PFSK-1 (cell line): ENCODE results near the gene IL1R1.

Experiments used
- FOXP2 ChIP-seq: optimal IDR thresholded peaks from 2 replicates; pipeline ENCODE3; 2011; ENCODE audit warnings: borderline replicate concordance, control low read depth, inconsistent platforms; ENCODE audit not compliant: insufficient read depth; ENCODE audit errors: extremely low read length, extremely low read depth
- POLR2AphosphoS5 ChIP-seq: IDR thresholded peaks from 2 replicates; pipeline ENCODE4 v1.6.1; 2012; ENCODE audit warnings: low read depth, mild to moderate bottlenecking, control low read depth, low read length, moderate library complexity
- REST ChIP-seq, 2 experiments: IDR thresholded peaks; 2 replicates each; pipeline versions ENCODE4 v1.6.1 to v1.8.0; 2011 to 2012; ENCODE audit warnings: low read depth in 2 of 2, low read length in 2 of 2, control low read depth in 1 of 2, inconsistent platforms in 1 of 2, mild to moderate bottlenecking in 1 of 2, moderate library complexity in 1 of 2; ENCODE audit not compliant: insufficient read depth in 1 of 2
- SIN3A ChIP-seq: IDR thresholded peaks from 2 replicates; pipeline ENCODE4 v1.6.1; 2012; ENCODE audit warnings: mild to moderate bottlenecking, low read length, moderate library complexity, borderline replicate concordance; ENCODE audit not compliant: insufficient read depth
- TAF1 ChIP-seq: IDR thresholded peaks from 2 replicates; pipeline ENCODE4 v1.6.1; 2012; ENCODE audit warnings: low read length, control low read depth, borderline replicate concordance; ENCODE audit not compliant: insufficient read depth

Gene IL1R1

DNA sequence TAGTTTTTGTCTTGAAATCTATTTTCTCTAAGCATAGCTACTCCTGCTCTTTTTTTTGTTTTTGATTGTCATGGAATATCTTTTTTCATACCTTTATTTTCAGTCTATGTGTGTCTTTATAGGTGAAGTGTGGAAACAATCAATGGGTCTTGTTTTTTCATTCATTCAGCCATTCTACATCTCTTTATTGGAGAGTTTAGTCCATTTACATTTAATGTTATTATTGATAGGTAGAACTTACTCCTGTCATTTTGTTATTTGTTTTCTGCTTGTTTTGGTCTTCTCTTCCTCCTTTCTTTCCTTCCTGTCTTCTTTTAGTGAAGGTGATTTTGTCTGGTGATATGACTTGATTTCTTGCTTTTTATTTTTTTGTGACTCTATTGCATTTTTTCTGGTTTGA is 62.1 kb downstream of the IL1R1 start:
- no peak for TF ChIP-seq SIN3A
- TF ChIP-seq POLR2AphosphoS5, result no peak

DNA sequence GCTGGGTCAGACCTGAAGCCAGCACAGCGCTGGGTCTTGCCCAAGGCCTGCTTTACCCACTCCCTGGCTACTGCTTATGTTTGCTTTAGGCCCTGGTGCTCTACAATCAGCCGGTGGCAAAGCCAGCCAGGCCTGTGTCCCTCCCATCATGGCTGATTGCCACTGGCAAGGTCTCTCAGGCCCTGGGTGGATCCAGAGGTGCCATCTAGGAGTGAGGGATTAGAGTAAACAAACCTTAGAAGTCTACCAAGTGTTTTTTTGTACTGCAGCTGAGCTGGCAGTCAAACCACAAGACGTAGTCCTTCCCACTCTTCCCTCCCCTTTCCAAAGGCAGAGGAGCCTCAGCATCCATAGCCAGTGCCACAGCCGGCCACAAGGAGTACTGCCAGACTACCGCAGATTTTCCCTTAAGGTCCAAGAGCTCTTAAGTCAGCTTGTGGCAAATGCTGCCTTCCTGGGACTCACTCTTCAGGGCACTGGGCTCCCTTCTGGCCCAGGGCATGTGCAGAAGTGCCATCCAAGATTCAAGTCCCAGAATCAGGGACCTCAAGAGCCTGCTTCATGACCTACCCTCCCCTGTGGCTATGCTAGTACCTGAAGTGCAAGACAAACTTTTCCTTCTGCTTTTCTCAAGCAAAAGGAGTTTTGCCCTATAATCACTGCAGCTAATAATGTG is 64.3 kb downstream of the IL1R1 start:
- no peak for TF ChIP-seq POLR2AphosphoS5
- no peak for TF ChIP-seq TAF1
- no peak for TF ChIP-seq SIN3A
- TF ChIP-seq FOXP2, result no peak
- TF ChIP-seq REST (IDR thresholded peaks at IDR 0.05; ENCODE audit: insufficient read depth in 1 of 2, low read depth in 2 of 2, low read length in 2 of 2), result no peak

DNA sequence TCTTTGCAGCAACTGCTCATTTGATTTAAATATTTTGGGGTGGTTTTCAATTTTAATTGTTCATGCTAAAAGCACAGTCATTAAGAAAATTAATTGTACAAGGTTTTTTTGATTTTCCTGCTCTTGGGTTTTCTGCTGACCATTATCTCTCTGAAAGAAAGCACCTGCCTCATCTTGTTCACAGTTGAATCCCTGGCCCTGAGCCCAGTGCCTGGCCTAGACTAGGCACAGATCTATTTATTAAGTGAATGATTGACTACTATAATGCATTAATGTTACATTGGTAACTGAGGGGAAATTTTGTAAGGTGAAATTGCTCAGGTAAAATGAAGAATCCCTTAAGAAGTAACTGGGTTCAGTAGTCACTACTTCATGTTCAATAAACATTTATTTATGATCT is 66.2 kb downstream of the IL1R1 start:
- TF ChIP-seq REST (IDR thresholded peaks at IDR 0.05; ENCODE audit: insufficient read depth in 1 of 2, low read depth in 2 of 2, low read length in 2 of 2) (no peak), SIN3A (no peak), POLR2AphosphoS5 (no peak), TAF1 (no peak), FOXP2 (no peak)

- TF ChIP-seq SIN3A, result no peak
- TF ChIP-seq POLR2AphosphoS5, result no peak
- TF ChIP-seq REST (IDR thresholded peaks at IDR 0.05; ENCODE audit: insufficient read depth in 1 of 2, low read depth in 2 of 2, low read length in 2 of 2), result no peak
- no peak for TF ChIP-seq TAF1
- no peak for TF ChIP-seq FOXP2
These were observed 66.9 kb downstream of the IL1R1 start for GRCh38 chr2:102209474-102209873.

- no peak for TF ChIP-seq REST (IDR thresholded peaks at IDR 0.05; ENCODE audit: insufficient read depth in 1 of 2, low read depth in 2 of 2, low read length in 2 of 2)
- no peak for TF ChIP-seq TAF1
- no peak for TF ChIP-seq SIN3A
- no peak for TF ChIP-seq POLR2AphosphoS5
- TF ChIP-seq FOXP2, result no peak
These were observed 74.5 kb downstream of the IL1R1 start for GRCh38 chr2:102217032-102217431.
